Sigmoid colon (tissue), 7 donors: ENCODE data around the gene ROM1. TPM values are rescaled to one million over a fixed set of nuclear protein-coding genes. Genes with fewer than 3 reads are reported as not detected.
"Not testable (repeated sequence)": the region's sequence is repeated elsewhere in the genome, so short reads cannot be mapped to it uniquely, and the experiment has no call there.

Experiments used
- DNase-seq: peaks from one replicate; pipeline ENCODE4 v3.0.0-alpha.2; 2019
- H3K27ac ChIP-seq, 4 donors: fragments of 200-600 bp; sonication (generic); one replicate each; pipeline ENCODE4 v1.5.1; 2016 to 2019; ENCODE audit warnings: mild to moderate bottlenecking in 1 of 4
- H3K27me3 ChIP-seq, 3 donors: fragments of 200-600 bp; sonication (generic); one replicate each; pipeline ENCODE4 v1.5.1; 2019; ENCODE audit warnings: mild to moderate bottlenecking in 1 of 3
- H3K36me3 ChIP-seq, 4 donors: fragments of 200-600 bp; sonication (generic); one replicate each; pipeline ENCODE4 v1.5.1; 2016 to 2019
- H3K4me1 ChIP-seq, 4 donors: fragments of 200-600 bp; sonication (generic); one replicate each; pipeline ENCODE4 v1.5.1; 2017 to 2019
- H3K4me3 ChIP-seq, 4 donors: fragments of 200-600 bp; sonication (generic); one replicate each; pipeline ENCODE4 v1.5.1; 2017 to 2019; ENCODE audit warnings: mild to moderate bottlenecking in 2 of 4, moderate library complexity in 1 of 4
- H3K9me3 ChIP-seq, 4 donors: fragments of 200-600 bp in 3 of 4; sonication (generic) in 3 of 4; one replicate each; pipeline versions ENCODE4 v1.5.1 to v1.6.1; 2013 to 2019
- CTCF ChIP-seq, 4 experiments: fragments of 450-650 bp in 3 of 4; fragments of 200-600 bp in 1 of 4; IDR thresholded peaks; one replicate each; pipeline ENCODE4 v1.5.1; 2016 to 2019; ENCODE audit warnings: antibody characterized with exemption in 4 of 4, mild to moderate bottlenecking in 3 of 4, moderate library complexity in 2 of 4
- EP300 ChIP-seq, 4 donors: sonication (generic); formaldehyde crosslinking; IDR thresholded peaks; one replicate each; pipeline ENCODE4 v1.6.1; 2017; ENCODE audit warnings: antibody characterized with exemption in 4 of 4
- POLR2A ChIP-seq, 2 donors: fragments of 450-650 bp; IDR thresholded peaks; one replicate each; pipeline ENCODE4 v1.6.1; 2016; ENCODE audit warnings: antibody characterized with exemption in 2 of 2, mild to moderate bottlenecking in 2 of 2, moderate library complexity in 2 of 2
- POLR2AphosphoS5 ChIP-seq, 4 donors: sonication (generic); formaldehyde crosslinking; IDR thresholded peaks; one replicate each; pipeline ENCODE4 v1.6.1; 2017; ENCODE audit warnings: antibody characterized with exemption in 4 of 4
- whole genome bisulfite sequencing, 2 donors: extraction: QIAGEN DNeasy Blood & Tissue Kit; methylation state at CpG; one replicate each; pipeline ENCODE4 v1.1.7; 2013; 5-methylcytosine and 5-hydroxymethylcytosine counted together
- intact Hi-C: fragments of 100-400 bp; cut with DNase I; formaldehyde crosslinking; loops from one replicate; pipeline ENCODE4 v1.15.1; 2023
- polyA plus RNA-seq, 3 donors: library from polyadenylated mRNA; stranded (reverse); fragments of 200-250 nt; gene quantifications; one replicate each; pipeline ENCODE4 v1.2.3, GENCODE V29; 2013
- total RNA-seq, 4 donors: library from RNA; depleted of rRNA; stranded (reverse); fragments of >200 nt; gene quantifications; one replicate each; pipeline ENCODE4 v1.1.0, GENCODE V29; 2016
- donor health status: healthy with polysubstance abuse.
- donor health status: Bipolar disorder and iron deficiency.
- donor health status: healthy.

ROM1 gene
- total and polyA plus RNA-seq, 7 donors = 3.0 to 14.2 (median 7.1) TPM

DNA sequence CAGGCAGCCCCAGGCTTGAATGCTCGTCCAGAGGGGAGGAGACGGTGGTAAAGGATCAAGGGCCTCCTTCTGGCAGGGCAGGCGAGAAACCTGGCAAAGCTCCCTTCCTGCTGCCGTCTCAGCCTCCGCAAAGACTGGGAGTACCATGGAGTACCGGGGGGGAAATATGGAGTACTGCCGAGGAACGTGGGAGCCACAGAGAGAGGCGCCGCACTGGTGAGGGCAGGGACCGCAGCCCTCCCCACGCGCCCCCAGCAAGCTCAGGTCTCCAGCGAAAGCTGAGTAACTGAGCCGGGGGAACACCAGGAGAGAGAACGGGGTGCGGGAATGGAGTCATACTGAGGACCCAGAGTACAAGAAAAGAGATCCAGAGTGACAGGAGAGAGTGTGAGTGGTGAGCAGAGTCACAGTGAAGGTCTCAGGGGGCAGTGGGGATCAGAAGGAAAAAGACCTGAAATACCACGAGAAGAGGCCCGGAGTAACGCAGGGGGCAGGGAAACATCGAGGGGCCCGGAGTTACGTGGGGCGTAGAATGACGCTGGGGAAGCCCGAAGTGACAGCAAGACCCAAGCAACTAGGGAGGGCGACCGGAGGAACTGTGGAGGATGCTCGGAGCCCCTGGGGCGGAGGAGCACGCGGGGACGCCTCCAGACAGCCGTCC, 1.2 kb upstream of the ROM1 start:
- Histone ChIP-seq H3K36me3 (peaks cover 0 to 61% (median 5%) of the 10 kb centered on the region in 4 donors), H3K4me3 (peak overlapping the region; percentile 53 to 82 (median 62)), H3K9me3 (no peaks in the 10 kb centered on the region), H3K27me3 (no peaks in the 10 kb centered on the region), H3K27ac (peak overlapping the region; percentile 88 to 100 (median 96)), H3K4me1 (peaks cover 0 to 30% (median 24%) of the 10 kb centered on the region in 4 donors)
- TF ChIP-seq POLR2A (IDR thresholded peaks at IDR 0.05) = no peak
- TF ChIP-seq CTCF (IDR thresholded peaks at IDR 0.05) = no peak
- no peak for TF ChIP-seq EP300 (IDR thresholded peaks at IDR 0.05)
- no peak for TF ChIP-seq POLR2AphosphoS5 (IDR thresholded peaks at IDR 0.05)
- 1% methylated on average over 34 of the region's 34 CpGs for WGBS, 2 donors
- DNase-seq = peak; percentile 86
- intact Hi-C loops = loop anchor here (2.0 to 5.0 kb wide), 3 partner anchors 17 to 95 kb away; partner anchors contain the start of genes BSCL2, C11orf98, CSKMT and GNG3

GRCh38 chr11:62613291-62613778, 278 bp downstream of the ROM1 start:
- TF ChIP-seq EP300 (IDR thresholded peaks at IDR 0.05) = no peak
- peak in 1 of 4 donors; percentile 3 for TF ChIP-seq POLR2AphosphoS5 (IDR thresholded peaks at IDR 0.05)
- TF ChIP-seq CTCF (IDR thresholded peaks at IDR 0.05) = no peak
- TF ChIP-seq POLR2A (IDR thresholded peaks at IDR 0.05) = no peak
- H3K4me1 ChIP-seq = peaks cover 0 to 30% (median 24%) of the 10 kb centered on the region in 4 donors
- intact Hi-C loops = loop anchor here (2.0 to 5.0 kb wide), 3 partner anchors 19 to 94 kb away; partner anchors contain the start of genes BSCL2, C11orf98, CSKMT and GNG3
- peak overlapping the region; percentile 88 to 100 (median 96) for H3K27ac ChIP-seq
- H3K36me3 ChIP-seq = peaks cover 0 to 58% (median 4%) of the 10 kb centered on the region in 4 donors
- H3K9me3 ChIP-seq = no peaks in the 10 kb centered on the region
- 36 to 65% methylated on average over 15 of the region's 15 CpGs for WGBS, 2 donors
- H3K27me3 ChIP-seq = no peaks in the 10 kb centered on the region
- H3K4me3 ChIP-seq = peak overlapping the region; percentile 53 to 82 (median 62)
- DNase-seq = peak; percentile 87

DNA sequence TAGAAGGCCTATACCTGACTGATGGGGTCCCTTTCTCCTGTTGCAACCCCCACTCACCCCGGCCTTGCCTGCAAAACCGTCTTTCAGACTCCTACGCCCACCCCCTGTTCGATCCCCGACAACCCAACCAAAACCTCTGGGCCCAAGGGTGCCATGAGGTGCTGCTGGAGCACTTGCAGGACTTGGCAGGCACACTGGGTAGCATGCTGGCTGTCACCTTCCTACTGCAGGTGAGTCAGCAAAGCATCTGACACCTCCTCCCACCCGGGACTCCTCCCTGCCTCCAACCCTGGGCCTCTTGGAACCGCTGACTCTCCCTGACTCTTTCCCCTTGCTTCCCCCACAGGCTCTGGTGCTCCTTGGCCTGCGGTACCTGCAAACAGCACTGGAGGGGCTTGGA, 1.2 kb downstream of the ROM1 start:
- Histone ChIP-seq H3K9me3 (no peaks in the 10 kb centered on the region), H3K27ac (peak overlapping the region in 3 of 4 donors; percentile 88 to 100 (median 96)), H3K27me3 (no peaks in the 10 kb centered on the region), H3K4me1 (peaks cover 0 to 30% (median 24%) of the 10 kb centered on the region in 4 donors), H3K36me3 (peaks cover 0 to 55% (median 4%) of the 10 kb centered on the region in 4 donors), H3K4me3 (no peak overlapping the region)
- TF ChIP-seq POLR2AphosphoS5 (IDR thresholded peaks at IDR 0.05) (no peak), CTCF (IDR thresholded peaks at IDR 0.05) (no peak), POLR2A (IDR thresholded peaks at IDR 0.05) (no peak), EP300 (IDR thresholded peaks at IDR 0.05) (no peak)
- DNase-seq = no peak
- 67 to 78% methylated on average over 8 of the region's 8 CpGs for WGBS, 2 donors
- intact Hi-C loops = loop anchor here (5.0 kb wide), 2 partner anchors 53 to 93 kb away; partner anchors contain the start of genes BSCL2, C11orf98, CSKMT and GNG3

GRCh38 chr11:62615521-62615920, 2.5 kb downstream of the ROM1 start:
- H3K9me3 ChIP-seq = no peaks in the 10 kb centered on the region
- peaks cover 0 to 43% (median 4%) of the 10 kb centered on the region in 4 donors for H3K36me3 ChIP-seq
- H3K27me3 ChIP-seq = no peaks in the 10 kb centered on the region
- TF ChIP-seq CTCF (IDR thresholded peaks at IDR 0.05) (no peak), POLR2A (IDR thresholded peaks at IDR 0.05) (no peak), POLR2AphosphoS5 (IDR thresholded peaks at IDR 0.05) (no peak), EP300 (IDR thresholded peaks at IDR 0.05) (no peak)
- H3K4me3 ChIP-seq = no peak overlapping the region
- no peak overlapping the region for H3K27ac ChIP-seq
- no peak for DNase-seq
- 90 to 92% methylated on average over 7 of the region's 7 CpGs for WGBS, 2 donors
- intact Hi-C loops = no loop called here
- H3K4me1 ChIP-seq = peaks cover 0 to 34% (median 29%) of the 10 kb centered on the region in 4 donors

GRCh38 chr11:62616957-62617356, 3.9 kb downstream of the ROM1 start:
- peaks cover 0 to 42% (median 4%) of the 10 kb centered on the region in 4 donors for H3K36me3 ChIP-seq
- H3K9me3 ChIP-seq, DNase-seq, H3K4me3 ChIP-seq, intact Hi-C loops, H3K27ac ChIP-seq, H3K27me3 ChIP-seq: not testable (repeated sequence)
- H3K4me1 ChIP-seq = peaks cover 0 to 29% (median 24%) of the 10 kb centered on the region in 4 donors
- 95 to 97% methylated on average over 14 of the region's 14 CpGs for WGBS, 2 donors
